MM.1S (cell line): Measurements from ENCODE around the gene EGLN1.

Experiments used
- CTCF ChIP-seq: fragments of 300-600 bp; sonication (generic); IDR thresholded peaks from 2 replicates; pipeline ENCODE4 v1.5.1; 2016; ENCODE audit warnings: antibody characterized with exemption, low read length, mixed read lengths
- EZH2 ChIP-seq: fragments of 300-600 bp; sonication (generic); optimal IDR thresholded peaks from 2 replicates; pipeline ENCODE3; 2017; ENCODE audit warnings: low read depth, mild to moderate bottlenecking, antibody characterized with exemption, low read length, mixed read lengths

DNA sequence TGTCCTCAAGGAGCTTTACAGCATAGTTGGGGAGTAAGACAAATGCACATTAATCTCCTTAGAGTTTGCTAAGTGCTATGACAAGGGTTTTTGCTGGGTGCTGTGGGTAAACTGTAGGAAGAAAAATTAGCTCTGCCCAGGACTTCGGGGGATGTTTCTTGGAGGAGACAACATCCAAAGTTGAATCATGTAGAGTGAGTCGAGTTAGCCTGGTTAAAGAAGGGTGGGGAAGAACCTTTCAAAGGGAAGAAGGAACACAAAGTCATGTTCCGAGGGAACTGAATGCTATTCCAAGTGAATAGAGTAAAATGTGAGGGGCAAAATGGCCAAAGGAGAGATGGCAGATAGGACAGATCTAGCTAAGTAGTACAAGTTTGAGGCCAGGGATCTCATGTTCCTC, 66.9 kb downstream of the EGLN1 start:
- TF ChIP-seq CTCF (no peak), EZH2 (no peak)
